ENCODE measurements around the gene DOP1A.

The DOP1A gene

DNA sequence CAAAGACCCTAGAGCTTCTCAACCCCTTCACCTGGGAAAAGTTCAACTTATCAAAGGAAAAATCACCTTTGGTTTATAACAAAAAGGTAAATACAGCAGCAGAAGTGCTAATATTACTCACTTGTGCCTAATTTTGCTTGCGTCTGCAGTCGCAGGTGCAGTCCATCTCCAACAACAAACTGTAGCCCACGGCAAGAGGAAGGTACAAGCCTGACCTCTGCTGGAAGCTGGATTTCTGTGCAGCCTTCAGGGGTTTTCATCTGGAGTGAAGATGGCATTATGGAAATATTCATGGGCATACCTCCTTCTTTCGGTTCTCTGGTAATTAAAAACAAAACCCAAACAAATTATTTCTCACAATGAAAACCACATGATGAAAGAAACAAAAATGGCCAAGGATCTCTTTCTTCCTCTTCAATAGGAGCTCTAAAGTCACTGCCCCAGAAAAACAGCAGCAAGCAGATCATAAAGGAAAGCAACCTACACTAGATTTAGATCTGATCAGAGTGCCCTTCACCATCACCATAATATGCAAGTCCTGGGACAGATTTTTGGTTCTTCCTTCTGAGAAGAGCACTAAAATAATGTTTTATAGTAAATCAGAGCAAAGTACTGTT lies 9.7 kb upstream of the DOP1A start:
- no peak overlapping the region for H3K4me3 ChIP-seq (ENCODE audit: low read depth in 1 of 2, low read length in 2 of 2)
- H3K27me3 ChIP-seq (ENCODE audit: low read depth, low read length): no peaks in the 10 kb centered on the region
- H3K27ac ChIP-seq (ENCODE audit: low read length): no peak overlapping the region
- H3K4me1 ChIP-seq (ENCODE audit: control insufficient read depth in 1 of 2, insufficient read depth in 2 of 2, low read length in 2 of 2): no peaks in the 10 kb centered on the region
- no peaks in the 10 kb centered on the region for H3K9me3 ChIP-seq (ENCODE audit: control insufficient read depth in 1 of 2, low read length in 2 of 2)
- peaks cover 4% of the 10 kb centered on the region in 2 donors for H3K36me3 ChIP-seq (ENCODE audit: control insufficient read depth in 1 of 2, insufficient read depth in 2 of 2, low read length in 2 of 2)

- no peak overlapping the region for H3K4me3 ChIP-seq (ENCODE audit: low read depth in 1 of 2, low read length in 2 of 2)
- no peaks in the 10 kb centered on the region for H3K9me3 ChIP-seq (ENCODE audit: control insufficient read depth in 1 of 2, low read length in 2 of 2)
- peaks cover 0 to 4% of the 10 kb centered on the region in 2 donors for H3K36me3 ChIP-seq (ENCODE audit: control insufficient read depth in 1 of 2, insufficient read depth in 2 of 2, low read length in 2 of 2)
- H3K27me3 ChIP-seq (ENCODE audit: low read depth, low read length): no peaks in the 10 kb centered on the region
- peaks cover 0 to 11% of the 10 kb centered on the region in 2 donors for H3K4me1 ChIP-seq (ENCODE audit: control insufficient read depth in 1 of 2, insufficient read depth in 2 of 2, low read length in 2 of 2)
- no peak overlapping the region for H3K27ac ChIP-seq (ENCODE audit: low read length)
Measured at GRCh38 chr6:83061190-83061589, 6.3 kb upstream of the DOP1A start.

GRCh38 chr6:83062225-83062624 lies 5.2 kb upstream of the DOP1A start:
- Histone ChIP-seq H3K36me3 (ENCODE audit: control insufficient read depth in 1 of 2, insufficient read depth in 2 of 2, low read length in 2 of 2) (no peaks in the 10 kb centered on the region), H3K4me3 (ENCODE audit: low read depth in 1 of 2, low read length in 2 of 2) (no peak overlapping the region), H3K4me1 (ENCODE audit: control insufficient read depth in 1 of 2, insufficient read depth in 2 of 2, low read length in 2 of 2) (peaks cover 0 to 13% of the 10 kb centered on the region in 2 donors), H3K27me3 (ENCODE audit: low read depth, low read length) (no peaks in the 10 kb centered on the region), H3K9me3 (ENCODE audit: control insufficient read depth in 1 of 2, low read length in 2 of 2) (no peaks in the 10 kb centered on the region), H3K27ac (ENCODE audit: low read length) (no peak overlapping the region)

- Histone ChIP-seq H3K27me3 (ENCODE audit: low read depth, low read length) (no peaks in the 10 kb centered on the region), H3K9me3 (ENCODE audit: control insufficient read depth in 1 of 2, low read length in 2 of 2) (no peaks in the 10 kb centered on the region), H3K4me1 (ENCODE audit: control insufficient read depth in 1 of 2, insufficient read depth in 2 of 2, low read length in 2 of 2) (peaks cover 5 to 23% of the 10 kb centered on the region in 2 donors), H3K4me3 (ENCODE audit: low read depth in 1 of 2, low read length in 2 of 2) (peak within 1 kb of the TSS; percentile 83 to 96), H3K27ac (ENCODE audit: low read length) (no peak within 1 kb of the TSS), H3K36me3 (ENCODE audit: control insufficient read depth in 1 of 2, insufficient read depth in 2 of 2, low read length in 2 of 2) (no peaks in the 10 kb centered on the region)
Measured at GRCh38 chr6:83065511-83066192, 1.8 kb upstream of the DOP1A start, which contains the start of gene UBE3D. Gene UBE3D, minus strand, starts transcription at chr6:83065841. Its CDS starts 123 bp downstream, at chr6:83065718.

DNA sequence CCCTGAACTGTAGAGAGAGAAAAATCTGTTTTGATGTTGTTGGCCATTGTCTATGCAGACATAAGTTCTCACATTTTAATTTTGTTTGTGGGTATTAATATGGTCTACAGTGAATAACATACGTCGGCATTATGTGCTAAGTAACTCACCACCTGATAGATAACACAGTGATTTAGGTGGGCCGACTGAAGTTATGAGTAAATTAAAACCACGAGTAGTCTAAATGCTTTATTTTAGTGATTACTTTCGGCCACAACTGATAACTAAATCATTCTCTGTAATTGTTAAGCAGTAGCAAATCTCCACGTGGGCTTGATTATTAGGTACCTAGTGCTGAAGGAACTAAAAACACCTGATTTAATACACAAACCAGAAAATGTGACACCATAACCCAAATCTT lies 1.1 kb downstream of the DOP1A start:
- Histone ChIP-seq H3K4me3 (ENCODE audit: low read depth in 1 of 2, low read length in 2 of 2) (peak overlapping the region; percentile 78 to 99), H3K27ac (ENCODE audit: low read length) (peak overlapping the region; percentile 34), H3K9me3 (ENCODE audit: control insufficient read depth in 1 of 2, low read length in 2 of 2) (no peaks in the 10 kb centered on the region), H3K36me3 (ENCODE audit: control insufficient read depth in 1 of 2, insufficient read depth in 2 of 2, low read length in 2 of 2) (no peaks in the 10 kb centered on the region), H3K4me1 (ENCODE audit: control insufficient read depth in 1 of 2, insufficient read depth in 2 of 2, low read length in 2 of 2) (peaks cover 5 to 28% of the 10 kb centered on the region in 2 donors), H3K27me3 (ENCODE audit: low read depth, low read length) (no peaks in the 10 kb centered on the region)

GRCh38 chr6:83069633-83070032 lies 2.2 kb downstream of the DOP1A start:
- H3K27me3 ChIP-seq (ENCODE audit: low read depth, low read length): no peaks in the 10 kb centered on the region
- peaks cover 5 to 25% of the 10 kb centered on the region in 2 donors for H3K4me1 ChIP-seq (ENCODE audit: control insufficient read depth in 1 of 2, insufficient read depth in 2 of 2, low read length in 2 of 2)
- H3K27ac ChIP-seq (ENCODE audit: low read length): peak overlapping the region; percentile 25
- no peaks in the 10 kb centered on the region for H3K9me3 ChIP-seq (ENCODE audit: control insufficient read depth in 1 of 2, low read length in 2 of 2)
- H3K36me3 ChIP-seq (ENCODE audit: control insufficient read depth in 1 of 2, insufficient read depth in 2 of 2, low read length in 2 of 2): no peaks in the 10 kb centered on the region
- no peak overlapping the region for H3K4me3 ChIP-seq (ENCODE audit: low read depth in 1 of 2, low read length in 2 of 2)

DNA sequence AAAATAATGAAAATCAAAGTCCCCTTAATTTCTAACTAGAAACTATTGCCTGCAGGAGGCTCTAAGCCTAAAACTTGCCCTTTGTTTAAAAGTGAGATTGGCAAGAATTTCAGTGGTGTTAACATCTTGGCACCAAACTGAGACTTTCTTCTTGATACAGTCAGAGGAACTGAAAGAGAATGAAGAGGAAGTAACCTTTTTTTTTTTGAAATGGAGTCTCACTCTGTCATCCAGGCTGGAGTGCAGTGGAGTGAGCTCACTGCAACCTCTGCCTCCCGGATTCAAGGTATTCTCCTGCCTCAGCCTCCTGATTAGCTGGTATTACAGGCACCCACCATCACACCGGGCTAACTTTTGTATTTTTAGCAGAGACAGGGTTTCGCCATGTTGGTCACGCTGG lies 3.6 kb downstream of the DOP1A start:
- Histone ChIP-seq H3K36me3 (ENCODE audit: control insufficient read depth in 1 of 2, insufficient read depth in 2 of 2, low read length in 2 of 2) (no peaks in the 10 kb centered on the region), H3K27ac (ENCODE audit: low read length) (no peak overlapping the region), H3K4me1 (ENCODE audit: control insufficient read depth in 1 of 2, insufficient read depth in 2 of 2, low read length in 2 of 2) (peaks cover 5 to 17% of the 10 kb centered on the region in 2 donors), H3K9me3 (ENCODE audit: control insufficient read depth in 1 of 2, low read length in 2 of 2) (no peaks in the 10 kb centered on the region), H3K27me3 (ENCODE audit: low read depth, low read length) (no peaks in the 10 kb centered on the region), H3K4me3 (ENCODE audit: low read depth in 1 of 2, low read length in 2 of 2) (no peak overlapping the region)

DNA sequence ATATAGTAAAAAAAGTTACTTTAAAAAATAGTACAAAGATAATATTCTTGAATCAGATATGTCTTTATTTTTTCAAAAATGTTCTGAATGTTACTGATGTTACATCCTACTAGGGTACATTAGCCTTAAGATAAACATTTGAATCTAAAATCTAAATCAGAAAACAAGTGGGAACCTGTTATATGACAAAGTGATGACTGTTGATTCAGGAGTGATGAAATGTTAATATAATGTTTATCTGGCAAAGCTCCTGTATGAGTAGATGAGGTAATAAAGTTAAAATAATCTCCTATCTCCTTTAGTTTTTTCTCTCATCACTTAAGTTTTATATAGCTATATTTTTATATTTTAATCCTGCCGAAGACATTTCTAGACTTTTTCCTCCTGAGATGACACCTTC lies 4.2 kb downstream of the DOP1A start:
- H3K9me3 ChIP-seq (ENCODE audit: control insufficient read depth in 1 of 2, low read length in 2 of 2): no peaks in the 10 kb centered on the region
- no peaks in the 10 kb centered on the region for H3K36me3 ChIP-seq (ENCODE audit: control insufficient read depth in 1 of 2, insufficient read depth in 2 of 2, low read length in 2 of 2)
- H3K27ac ChIP-seq (ENCODE audit: low read length): no peak overlapping the region
- no peaks in the 10 kb centered on the region for H3K27me3 ChIP-seq (ENCODE audit: low read depth, low read length)
- no peak overlapping the region for H3K4me3 ChIP-seq (ENCODE audit: low read depth in 1 of 2, low read length in 2 of 2)
- peaks cover 5 to 17% of the 10 kb centered on the region in 2 donors for H3K4me1 ChIP-seq (ENCODE audit: control insufficient read depth in 1 of 2, insufficient read depth in 2 of 2, low read length in 2 of 2)

GRCh38 chr6:83072726-83073125 lies 5.3 kb downstream of the DOP1A start:
- peaks cover 5 to 15% of the 10 kb centered on the region in 2 donors for H3K4me1 ChIP-seq (ENCODE audit: control insufficient read depth in 1 of 2, insufficient read depth in 2 of 2, low read length in 2 of 2)
- no peak overlapping the region for H3K27ac ChIP-seq (ENCODE audit: low read length)
- no peaks in the 10 kb centered on the region for H3K27me3 ChIP-seq (ENCODE audit: low read depth, low read length)
- no peaks in the 10 kb centered on the region for H3K9me3 ChIP-seq (ENCODE audit: control insufficient read depth in 1 of 2, low read length in 2 of 2)
- H3K4me3 ChIP-seq (ENCODE audit: low read depth in 1 of 2, low read length in 2 of 2): no peak overlapping the region
- H3K36me3 ChIP-seq (ENCODE audit: control insufficient read depth in 1 of 2, insufficient read depth in 2 of 2, low read length in 2 of 2): no peaks in the 10 kb centered on the region

DNA sequence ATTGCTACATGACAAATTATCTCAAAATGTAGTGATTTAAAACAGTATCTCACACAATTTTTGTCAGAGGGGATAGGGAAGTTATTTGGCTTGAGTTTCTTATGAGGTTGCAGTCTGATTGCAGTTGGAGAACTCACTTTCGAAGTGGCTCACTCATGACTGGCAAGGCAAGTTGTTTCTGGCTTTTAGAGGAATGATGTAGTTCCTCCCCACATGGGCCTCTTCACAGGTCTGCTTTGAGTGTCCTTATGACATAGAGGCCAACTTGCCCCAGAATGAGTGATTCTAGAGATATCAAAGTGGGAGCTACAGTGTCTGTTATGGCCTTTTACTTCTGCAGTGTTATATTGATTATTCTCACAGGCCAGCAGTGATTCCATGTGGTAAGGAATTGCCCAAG lies 6.1 kb downstream of the DOP1A start:
- Histone ChIP-seq H3K4me1 (ENCODE audit: control insufficient read depth in 1 of 2, insufficient read depth in 2 of 2, low read length in 2 of 2) (peaks cover 5 to 10% of the 10 kb centered on the region in 2 donors), H3K36me3 (ENCODE audit: control insufficient read depth in 1 of 2, insufficient read depth in 2 of 2, low read length in 2 of 2) (no peaks in the 10 kb centered on the region), H3K27me3 (ENCODE audit: low read depth, low read length) (no peaks in the 10 kb centered on the region), H3K9me3 (ENCODE audit: control insufficient read depth in 1 of 2, low read length in 2 of 2) (no peaks in the 10 kb centered on the region), H3K4me3 (ENCODE audit: low read depth in 1 of 2, low read length in 2 of 2) (no peak overlapping the region), H3K27ac (ENCODE audit: low read length) (no peak overlapping the region)

GRCh38 chr6:83083476-83083875 lies 16.0 kb downstream of the DOP1A start:
- no peak overlapping the region for H3K27ac ChIP-seq (ENCODE audit: low read length)
- H3K4me3 ChIP-seq (ENCODE audit: low read depth in 1 of 2, low read length in 2 of 2): no peak overlapping the region

More at GRCh38 chr6:83083476-83083875, 16.0 kb downstream of the DOP1A start:
- no peaks in the 10 kb centered on the region for H3K9me3 ChIP-seq (ENCODE audit: control insufficient read depth in 1 of 2, low read length in 2 of 2)
- H3K27me3 ChIP-seq (ENCODE audit: low read depth, low read length): no peaks in the 10 kb centered on the region
- no peaks in the 10 kb centered on the region for H3K4me1 ChIP-seq (ENCODE audit: control insufficient read depth in 1 of 2, insufficient read depth in 2 of 2, low read length in 2 of 2)
- H3K36me3 ChIP-seq (ENCODE audit: control insufficient read depth in 1 of 2, insufficient read depth in 2 of 2, low read length in 2 of 2): no peaks in the 10 kb centered on the region
